ENCODE data around the gene CCDC186. TPM values are rescaled to one million over a fixed set of nuclear protein-coding genes. Genes with fewer than 3 reads are reported as not detected.

The CCDC186 gene
- total RNA-seq, 1 experiment from 2014 or later = 17.1 TPM

- POLR2A ChIA-PET = no interaction called here
- CTCF ChIA-PET = interaction anchor here (1.7 kb wide), 1 partner anchor 8 kb away, joined by 3 read pairs; no protein-coding TSS in a partner anchor
- no peak for ATAC-seq
- no peaks in the 10 kb centered on the region for H3K9me2 ChIP-seq (ENCODE audit: insufficient read depth)
- intact Hi-C loops (cut with micrococcal nuclease) = no loop called here
- H3K36me3 ChIP-seq (ENCODE audit: control insufficient read depth in 1 of 2, insufficient read depth in 2 of 2, low read length in 2 of 2) = no peaks in the 10 kb centered on the region
- no peaks in the 10 kb centered on the region for H3K79me2 ChIP-seq (ENCODE audit: insufficient read depth, low read length)
- no peak overlapping the region for H2AFZ ChIP-seq (ENCODE audit: low read depth, low read length, poor library complexity, severe bottlenecking)
- H3K27ac ChIP-seq (ENCODE audit: low read depth, low read length) = no peak overlapping the region
- H3K27me3 ChIP-seq (ENCODE audit: insufficient read depth, low read length) = no peaks in the 10 kb centered on the region
- TF ChIP-seq FOSL1 (IDR thresholded peaks at IDR 0.05; ENCODE audit: low read depth) = no peak
- no peak for TF ChIP-seq REST (IDR thresholded peaks at IDR 0.05; ENCODE audit: low read depth)
- no peak for TF ChIP-seq ZFX (IDR thresholded peaks at IDR 0.05)
- no peak for TF ChIP-seq TCF7L2 (IDR thresholded peaks at IDR 0.05; ENCODE audit: borderline replicate concordance, extremely low read depth, insufficient read depth, insufficient read length)
- TF ChIP-seq, protein P1, sequence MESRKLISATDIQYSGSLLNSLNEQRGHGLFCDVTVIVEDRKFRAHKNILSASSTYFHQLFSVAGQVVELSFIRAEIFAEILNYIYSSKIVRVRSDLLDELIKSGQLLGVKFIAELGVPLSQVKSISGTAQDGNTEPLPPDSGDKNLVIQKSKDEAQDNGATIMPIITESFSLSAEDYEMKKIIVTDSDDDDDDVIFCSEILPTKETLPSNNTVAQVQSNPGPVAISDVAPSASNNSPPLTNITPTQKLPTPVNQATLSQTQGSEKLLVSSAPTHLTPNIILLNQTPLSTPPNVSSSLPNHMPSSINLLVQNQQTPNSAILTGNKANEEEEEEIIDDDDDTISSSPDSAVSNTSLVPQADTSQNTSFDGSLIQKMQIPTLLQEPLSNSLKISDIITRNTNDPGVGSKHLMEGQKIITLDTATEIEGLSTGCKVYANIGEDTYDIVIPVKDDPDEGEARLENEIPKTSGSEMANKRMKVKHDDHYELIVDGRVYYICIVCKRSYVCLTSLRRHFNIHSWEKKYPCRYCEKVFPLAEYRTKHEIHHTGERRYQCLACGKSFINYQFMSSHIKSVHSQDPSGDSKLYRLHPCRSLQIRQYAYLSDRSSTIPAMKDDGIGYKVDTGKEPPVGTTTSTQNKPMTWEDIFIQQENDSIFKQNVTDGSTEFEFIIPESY (IDR thresholded peaks at IDR 0.05; ENCODE audit: extremely low read depth, insufficient replicate concordance, low read length) = no peak
- TF ChIP-seq EZH2phosphoT487 (IDR thresholded peaks at IDR 0.05; ENCODE audit: borderline replicate concordance) = no peak
- no peak for TF ChIP-seq ELF1 (IDR thresholded peaks at IDR 0.05; ENCODE audit: borderline replicate concordance, low read depth)
- no peak for TF ChIP-seq SP1 (IDR thresholded peaks at IDR 0.05; ENCODE audit: low read depth)
- TF ChIP-seq, protein P2, sequence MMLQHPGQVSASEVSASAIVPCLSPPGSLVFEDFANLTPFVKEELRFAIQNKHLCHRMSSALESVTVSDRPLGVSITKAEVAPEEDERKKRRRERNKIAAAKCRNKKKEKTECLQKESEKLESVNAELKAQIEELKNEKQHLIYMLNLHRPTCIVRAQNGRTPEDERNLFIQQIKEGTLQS (IDR thresholded peaks at IDR 0.05) = no peak
- TF ChIP-seq CTCF (IDR thresholded peaks at IDR 0.05 in 2 of 3, conservative IDR thresholded peaks at IDR 0.05 in 1 of 3; ENCODE audit: borderline replicate concordance in 1 of 3, insufficient read depth in 1 of 3, low read depth in 2 of 3, low read length in 2 of 3) = no peak
- no peak for TF ChIP-seq RAD21 (IDR thresholded peaks at IDR 0.05; ENCODE audit: low read depth)
- TF ChIP-seq, protein P3, sequence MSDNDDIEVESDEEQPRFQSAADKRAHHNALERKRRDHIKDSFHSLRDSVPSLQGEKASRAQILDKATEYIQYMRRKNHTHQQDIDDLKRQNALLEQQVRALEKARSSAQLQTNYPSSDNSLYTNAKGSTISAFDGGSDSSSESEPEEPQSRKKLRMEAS (IDR thresholded peaks at IDR 0.05) = no peak
- TF ChIP-seq SRF (IDR thresholded peaks at IDR 0.05; ENCODE audit: low read depth) = no peak
- no peak for TF ChIP-seq CBX3 (IDR thresholded peaks at IDR 0.05; ENCODE audit: low read depth)
- no peak for TF ChIP-seq EGR1 (IDR thresholded peaks at IDR 0.05; ENCODE audit: low read depth)
- TF ChIP-seq ZNF274 (IDR thresholded peaks at IDR 0.05; ENCODE audit: low read depth, low read length) = no peak
- no peak for TF ChIP-seq EZH2 (IDR thresholded peaks at IDR 0.05)
- no peak for TF ChIP-seq POLR2A (IDR thresholded peaks at IDR 0.05; ENCODE audit: borderline replicate concordance, extremely low read depth, insufficient read depth, insufficient read length)
- no peak for TF ChIP-seq CEBPB (IDR thresholded peaks at IDR 0.05; ENCODE audit: low read depth)
- 0 out of 4 replicates have a peak, but pooled peaks cover 0 to 4% of the 10 kb centered on the region in 2 experiments for H3K4me1 ChIP-seq (ENCODE audit: control insufficient read depth in 1 of 2, insufficient read depth in 2 of 2, low read length in 2 of 2)
- no peak for DNase-seq (ENCODE audit: low read depth, low spot score)
- H3K9me3 ChIP-seq (ENCODE audit: control insufficient read depth in 1 of 2, insufficient read depth in 1 of 2, low read depth in 1 of 2, low read length in 2 of 2) = no peaks in the 10 kb centered on the region
- BruUV-seq (replicated peaks) = no TSS peak
- H3K4me3 ChIP-seq (replicated peaks in 1 of 2; ENCODE audit: low read depth in 1 of 2, low read length in 2 of 2) = no peak overlapping the region
- no peak overlapping the region for H3K4me2 ChIP-seq (ENCODE audit: low read length)
- RAD21 ChIA-PET (ENCODE audit: low non-redundant PET in 1 of 2, low total read pairs in 2 of 2, uncharacterized antibody in 2 of 2, unreplicated experiment in 2 of 2) = no interaction called here
- H3K9ac ChIP-seq (ENCODE audit: low read length) = no peak overlapping the region
- H4K20me1 ChIP-seq (ENCODE audit: insufficient read depth) = no peaks in the 10 kb centered on the region
Measured at GRCh38 chr10:114095559-114096337, 78.3 kb downstream of the CCDC186 start.
